ENCODE data around the gene ZNF438.

DNA sequence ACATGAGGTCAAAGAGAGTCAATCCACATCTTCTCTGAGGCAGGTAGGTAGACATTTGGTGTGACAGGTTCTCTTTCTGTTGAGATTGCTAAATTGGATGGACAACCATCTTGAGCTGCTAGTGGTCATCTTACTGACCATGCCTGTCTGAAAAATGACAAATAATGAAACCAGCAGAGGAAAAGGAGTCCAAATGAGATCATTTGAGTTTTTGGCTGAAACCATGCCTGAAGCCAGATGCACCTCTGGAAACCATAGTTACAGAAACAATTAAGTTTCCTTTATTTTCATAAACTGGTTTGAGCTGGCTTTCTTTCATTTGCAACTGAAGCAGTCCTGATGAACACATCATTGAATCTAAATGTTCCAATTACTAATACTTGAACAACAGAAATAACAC lies 100.6 kb downstream of the ZNF438 start:
- TF ChIP-seq CTCF (IDR thresholded peaks at IDR 0.05) (no peak), EP300 (IDR thresholded peaks at IDR 0.05) (no peak)

Data from sigmoid colon (tissue), 4 donors.